ENCODE results near the gene TIGD4. TPM values are rescaled to one million over a fixed set of nuclear protein-coding genes. Genes with fewer than 3 reads are reported as not detected.
A peak's percentile ranks its signal among the peaks of the same experiment; 100 is the strongest.

The TIGD4 gene
- polyA plus RNA-seq, 3 donors = 0.05 to 0.08 (median 0.07) TPM

DNA sequence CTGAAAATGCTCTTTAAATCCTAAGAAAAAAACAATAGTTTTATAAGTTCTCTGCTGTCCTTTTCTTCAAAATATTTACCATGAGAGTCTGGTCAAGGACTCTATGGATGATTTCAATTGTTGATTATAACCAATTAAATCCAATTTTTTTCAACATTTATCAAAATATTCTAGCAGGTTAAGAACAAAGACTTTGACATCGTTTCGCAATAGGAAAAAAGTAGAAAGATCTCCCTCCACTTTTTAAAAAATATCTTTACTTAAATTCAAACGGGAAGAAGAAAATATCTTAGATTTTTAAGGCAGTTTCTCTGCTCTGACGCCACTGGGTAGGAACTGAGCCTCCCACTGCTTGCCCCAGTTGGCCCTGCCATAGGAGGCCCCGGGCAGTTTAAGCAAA lies 55.0 kb downstream of the TIGD4 start:
- no peak overlapping the region for H3K27ac Mint-ChIP-seq
- no CpG with 5 or more reads among the region's 5 CpGs for WGBS (ENCODE audit: insufficient coverage)
- DNase-seq = no peak

DNA sequence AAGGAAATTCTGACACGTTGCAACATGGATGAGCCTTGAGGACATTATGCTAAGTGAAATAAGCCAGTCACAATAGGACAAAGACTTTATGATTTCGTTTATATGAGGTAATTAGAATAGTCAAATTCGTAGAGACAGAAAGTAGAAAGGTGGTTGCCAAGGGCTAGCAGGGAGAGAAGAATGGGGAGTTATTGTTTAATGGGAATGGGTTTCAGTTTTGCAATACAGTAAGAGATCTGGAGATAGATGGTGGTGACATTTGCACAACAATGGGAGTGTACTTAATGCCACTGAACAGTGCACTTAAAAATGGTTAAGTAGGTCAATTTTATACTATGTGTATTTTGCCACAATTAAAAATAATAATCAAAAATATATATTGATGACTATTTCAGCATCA lies 56.3 kb downstream of the TIGD4 start:
- H3K9me3 Mint-ChIP-seq = peaks cover 0 to 14% (median 4%) of the 10 kb centered on the region in 7 donors
- no peak for TF ChIP-seq CTCF (IDR thresholded peaks at IDR 0.05)
- Histone ChIP-seq H3K36me3 (replicated peaks in 1 of 2; ENCODE audit: control insufficient read depth in 1 of 2, insufficient read depth in 2 of 2, low read length in 2 of 2) (no peaks in the 10 kb centered on the region), H3K9ac (ENCODE audit: insufficient read depth, low read length, poor library complexity, severe bottlenecking) (no peak overlapping the region), H2AFZ (ENCODE audit: insufficient read depth, low read depth, low read length, poor library complexity, severe bottlenecking) (no peak overlapping the region), H3K4me1 (ENCODE audit: control insufficient read depth in 1 of 2, insufficient read depth in 2 of 2, low read length in 2 of 2) (peaks cover 5 to 20% of the 10 kb centered on the region in 2 donors), H3K4me3 (replicated peaks in 1 of 3; ENCODE audit: low read depth in 2 of 3, low read length in 3 of 3) (no peak overlapping the region), H3K27me3 (ENCODE audit: control insufficient read depth in 2 of 2, insufficient read depth in 2 of 2, low read length in 2 of 2) (no peaks in the 10 kb centered on the region), H3K4me2 (replicated peaks; ENCODE audit: extremely low read depth, low read length, poor library complexity, severe bottlenecking) (no peak overlapping the region), H4K20me1 (ENCODE audit: insufficient read depth, low read length) (no peaks in the 10 kb centered on the region), H3K9me3 (replicated peaks in 1 of 2; ENCODE audit: control insufficient read depth in 1 of 2, insufficient read depth in 1 of 2, low read length in 2 of 2) (no peaks in the 10 kb centered on the region), H3K27ac (ENCODE audit: low read depth in 1 of 2, low read length in 2 of 2) (no peak overlapping the region), H3K79me2 (ENCODE audit: insufficient read depth, low read length) (no peaks in the 10 kb centered on the region)
- H3K4me3 Mint-ChIP-seq = no peak overlapping the region
- no peaks in the 10 kb centered on the region for H3K36me3 Mint-ChIP-seq
- intact Hi-C loops (cut with micrococcal nuclease) = no loop called here
- DNase-seq = peak in 1 of 3 donors; percentile 15
- 55% methylated on average over 3 of the region's 3 CpGs for WGBS (ENCODE audit: insufficient coverage)
- H3K27ac Mint-ChIP-seq = peak overlapping the region in 2 of 7 donors; percentile 16 to 63
- H3K4me1 Mint-ChIP-seq = peaks cover 28% of the 10 kb centered on the region
- peaks cover 0 to 2% (median 0%) of the 10 kb centered on the region in 3 donors for H3K27me3 Mint-ChIP-seq (ENCODE audit: low read depth in 3 of 3)

More for the DNA sequence above, 55.0 kb downstream of the TIGD4 start:
- H3K4me1 Mint-ChIP-seq = peaks cover 28% of the 10 kb centered on the region
- H3K9me3 Mint-ChIP-seq = peaks cover 0 to 14% (median 4%) of the 10 kb centered on the region in 7 donors
- H3K27ac ChIP-seq (ENCODE audit: low read depth in 1 of 2, low read length in 2 of 2) = no peak overlapping the region
- no peak for TF ChIP-seq CTCF (IDR thresholded peaks at IDR 0.05)
- peaks cover 9 to 27% of the 10 kb centered on the region in 2 donors for H3K4me1 ChIP-seq (ENCODE audit: control insufficient read depth in 1 of 2, insufficient read depth in 2 of 2, low read length in 2 of 2)
- H3K27me3 ChIP-seq (ENCODE audit: control insufficient read depth in 2 of 2, insufficient read depth in 2 of 2, low read length in 2 of 2) = no peaks in the 10 kb centered on the region
- H3K79me2 ChIP-seq (ENCODE audit: insufficient read depth, low read length) = no peaks in the 10 kb centered on the region
- no peak overlapping the region for H3K4me3 ChIP-seq (replicated peaks in 1 of 3; ENCODE audit: low read depth in 2 of 3, low read length in 3 of 3)
- no peak overlapping the region for H3K9ac ChIP-seq (ENCODE audit: insufficient read depth, low read length, poor library complexity, severe bottlenecking)
- no peaks in the 10 kb centered on the region for H3K27me3 Mint-ChIP-seq (ENCODE audit: low read depth in 3 of 3)
- intact Hi-C loops (cut with micrococcal nuclease) = no loop called here
- H3K36me3 ChIP-seq (replicated peaks in 1 of 2; ENCODE audit: control insufficient read depth in 1 of 2, insufficient read depth in 2 of 2, low read length in 2 of 2) = no peaks in the 10 kb centered on the region
- H3K36me3 Mint-ChIP-seq = no peaks in the 10 kb centered on the region
- H4K20me1 ChIP-seq (ENCODE audit: insufficient read depth, low read length) = no peaks in the 10 kb centered on the region
- peak overlapping the region; percentile 12 for H2AFZ ChIP-seq (ENCODE audit: insufficient read depth, low read depth, low read length, poor library complexity, severe bottlenecking)
- no peak overlapping the region for H3K4me2 ChIP-seq (replicated peaks; ENCODE audit: extremely low read depth, low read length, poor library complexity, severe bottlenecking)
- H3K9me3 ChIP-seq (replicated peaks in 1 of 2; ENCODE audit: control insufficient read depth in 1 of 2, insufficient read depth in 1 of 2, low read length in 2 of 2) = no peaks in the 10 kb centered on the region
- H3K4me3 Mint-ChIP-seq = no peak overlapping the region

Measured in CD14-positive monocyte (primary cell).